Heart left ventricle (tissue), 13 donors: ENCODE measurements around the gene ARHGAP31.

Experiments
- POLR2A ChIP-seq, 2 donors: fragments of 450-650 bp; IDR thresholded peaks; one replicate each; pipeline ENCODE4 v1.6.1; 2017; ENCODE audit warnings: antibody characterized with exemption in 2 of 2, mild to moderate bottlenecking in 2 of 2, moderate library complexity in 2 of 2
- TF ChIP-seq, protein P1 (sequence below), 12 donors: fragments of 200-600 bp; sonication (generic) in 4 of 12; IDR thresholded peaks; one replicate each; pipeline versions ENCODE4 v1.5.0 to v1.8.0; 2018 to 2022; ENCODE audit warnings: antibody characterized with exemption in 12 of 12, mild to moderate bottlenecking in 5 of 12
- donor health status: ischemic (EF 13 %, LVEDD 7.1; RV severe dilation, severe dysfunction).
- donor health status: DM: no; HTN: yes; CAD: no.
- donor health status: DM: no; HTN: no; CAD: no.
- donor health status: ischemic (EF 25% LVEDD 6.9; RV normal size, moderate dysfunction).
- donor health status: ischemic (EF 25% LVEDD 5.7; RV mildly dilated, moderate dysfunction).
- donor health status: ischemic (EF 35%, LVEDD 5.7; RV mildly dilated, moderate dysfunction).
- donor health status: nonischemic (EF 11% LVEDD 7.7; RV severe dilation, severe dysfunction).
- donor health status: DM: yes; HTN: yes; CAD: no.
- donor health status: PGD.
- donor health status: ischemic (EF 29% LVEDD 5.4; RV normal size, mild dysfunction).
- donor health status: nonischemic (EF 23%, LVEDD 6.1; RV moderate dilation, normal function).

DNA sequence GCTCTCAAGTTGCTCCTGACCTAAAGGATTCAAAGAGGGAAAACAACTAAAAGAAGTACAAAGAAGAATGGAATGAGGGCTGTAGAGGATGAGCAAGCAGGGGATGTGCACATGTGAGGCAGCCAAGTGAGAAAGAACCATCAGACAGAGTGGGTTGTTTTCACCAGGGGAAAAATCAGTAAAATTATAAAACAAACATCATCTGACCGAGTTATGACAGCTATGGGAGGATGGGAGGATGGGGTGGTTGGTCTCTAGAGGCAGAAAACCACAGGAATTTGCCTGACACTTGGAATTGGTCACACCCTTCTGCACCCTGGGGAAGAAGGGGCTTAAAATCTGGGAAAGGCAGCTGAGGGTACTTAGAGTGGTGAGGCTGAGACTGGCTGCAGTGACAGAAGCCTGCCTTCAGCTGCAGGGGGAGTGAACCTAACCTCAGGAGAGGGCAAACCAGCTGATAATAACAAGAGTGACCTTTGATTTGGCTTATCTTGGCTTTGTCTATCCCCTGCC, 10.1 kb downstream of the ARHGAP31 start:
- TF ChIP-seq, protein P1, sequence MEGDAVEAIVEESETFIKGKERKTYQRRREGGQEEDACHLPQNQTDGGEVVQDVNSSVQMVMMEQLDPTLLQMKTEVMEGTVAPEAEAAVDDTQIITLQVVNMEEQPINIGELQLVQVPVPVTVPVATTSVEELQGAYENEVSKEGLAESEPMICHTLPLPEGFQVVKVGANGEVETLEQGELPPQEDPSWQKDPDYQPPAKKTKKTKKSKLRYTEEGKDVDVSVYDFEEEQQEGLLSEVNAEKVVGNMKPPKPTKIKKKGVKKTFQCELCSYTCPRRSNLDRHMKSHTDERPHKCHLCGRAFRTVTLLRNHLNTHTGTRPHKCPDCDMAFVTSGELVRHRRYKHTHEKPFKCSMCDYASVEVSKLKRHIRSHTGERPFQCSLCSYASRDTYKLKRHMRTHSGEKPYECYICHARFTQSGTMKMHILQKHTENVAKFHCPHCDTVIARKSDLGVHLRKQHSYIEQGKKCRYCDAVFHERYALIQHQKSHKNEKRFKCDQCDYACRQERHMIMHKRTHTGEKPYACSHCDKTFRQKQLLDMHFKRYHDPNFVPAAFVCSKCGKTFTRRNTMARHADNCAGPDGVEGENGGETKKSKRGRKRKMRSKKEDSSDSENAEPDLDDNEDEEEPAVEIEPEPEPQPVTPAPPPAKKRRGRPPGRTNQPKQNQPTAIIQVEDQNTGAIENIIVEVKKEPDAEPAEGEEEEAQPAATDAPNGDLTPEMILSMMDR (IDR thresholded peaks at IDR 0.05): no peak
- TF ChIP-seq POLR2A (IDR thresholded peaks at IDR 0.05): no peak
